GM18858 (cell line): Measurements from ENCODE around the gene FYCO1.

Experiments used
- ATAC-seq: cut with Tn5 transposase; IDR thresholded peaks from one replicate; pipeline ENCODE4 v1.9.1; 2021; ENCODE audit not compliant: unreplicated experiment

FYCO1 gene

GRCh38 chr3:45965653-45966052 is 30.0 kb downstream of the FYCO1 start:
- ATAC-seq = no peak

GRCh38 chr3:45965253-45965652 is 30.4 kb downstream of the FYCO1 start:
- ATAC-seq = no peak

GRCh38 chr3:45964139-45964538 is 31.5 kb downstream of the FYCO1 start:
- peak; percentile 58 for ATAC-seq

GRCh38 chr3:45962033-45962432 is 33.6 kb downstream of the FYCO1 start:
- ATAC-seq = no peak

- no peak for ATAC-seq
Measured at GRCh38 chr3:45960289-45960688, 35.3 kb downstream of the FYCO1 start.

- no peak for ATAC-seq
Measured at GRCh38 chr3:45959201-45959600, 36.4 kb downstream of the FYCO1 start.

GRCh38 chr3:45958321-45958791 is 37.3 kb downstream of the FYCO1 start:
- no peak for ATAC-seq

GRCh38 chr3:45957586-45957985 is 38.0 kb downstream of the FYCO1 start:
- no peak for ATAC-seq

- no peak for ATAC-seq
Measured at GRCh38 chr3:45955706-45956105, 39.9 kb downstream of the FYCO1 start.

- ATAC-seq = no peak
Measured at GRCh38 chr3:45955017-45955647, 40.5 kb downstream of the FYCO1 start.

GRCh38 chr3:45954306-45954705 is 41.3 kb downstream of the FYCO1 start:
- ATAC-seq = no peak

- no peak for ATAC-seq
Measured at GRCh38 chr3:45953536-45953935, 42.1 kb downstream of the FYCO1 start.

- ATAC-seq = no peak
Measured at GRCh38 chr3:45952456-45952855, 43.2 kb downstream of the FYCO1 start.

GRCh38 chr3:45951946-45952345 is 43.7 kb downstream of the FYCO1 start:
- no peak for ATAC-seq

- ATAC-seq = no peak
Measured at GRCh38 chr3:45950686-45951600, 44.7 kb downstream of the FYCO1 start.

GRCh38 chr3:45950131-45950530 is 45.5 kb downstream of the FYCO1 start:
- no peak for ATAC-seq

GRCh38 chr3:45949432-45949831 is 46.2 kb downstream of the FYCO1 start:
- no peak for ATAC-seq

- ATAC-seq = no peak
Measured at GRCh38 chr3:45948881-45949280, 46.7 kb downstream of the FYCO1 start.

GRCh38 chr3:45948311-45948781 is 47.3 kb downstream of the FYCO1 start:
- ATAC-seq = no peak

GRCh38 chr3:45947361-45947760 is 48.3 kb downstream of the FYCO1 start:
- ATAC-seq = no peak

GRCh38 chr3:45946875-45947274 is 48.7 kb downstream of the FYCO1 start:
- no peak for ATAC-seq

GRCh38 chr3:45946307-45946706 is 49.3 kb downstream of the FYCO1 start:
- ATAC-seq = no peak
